Measurements from ENCODE around the gene SCLY. TPM values are rescaled to one million over a fixed set of nuclear protein-coding genes. Genes with fewer than 3 reads are reported as not detected.

Gene SCLY
- total and polyA plus RNA-seq, 4 donors = 13.9 to 27.0 (median 19.3) TPM

DNA sequence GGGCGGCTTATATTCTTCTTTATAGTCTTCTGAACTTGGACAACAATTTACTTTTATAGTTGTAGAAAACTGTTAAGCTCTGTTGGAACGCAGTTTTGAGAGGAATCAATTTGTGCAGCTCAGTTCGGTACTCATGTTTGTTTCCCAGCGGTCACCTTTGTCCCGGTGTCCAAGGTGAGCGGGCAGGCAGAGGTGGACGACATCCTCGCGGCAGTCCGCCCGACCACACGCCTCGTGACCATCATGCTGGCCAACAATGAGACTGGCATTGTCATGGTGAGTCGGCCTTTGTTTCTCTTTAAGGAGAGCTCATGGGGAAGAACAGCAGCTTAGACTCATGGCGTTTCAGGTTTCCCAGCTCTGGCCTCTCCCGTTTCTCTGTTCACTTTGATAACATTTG lies 20.8 kb downstream of the SCLY start:
- 91% methylated on average over 15 of the region's 16 CpGs for WGBS (ENCODE audit: insufficient coverage)
- DNase-seq (ENCODE audit: low read depth in 4 of 6, low spot score in 6 of 6) = no peak
- H3K9me3 ChIP-seq (ENCODE audit: control insufficient read depth, insufficient read depth, low read length) = peaks cover 2% of the 10 kb centered on the region
- no peak overlapping the region for H3K4me3 ChIP-seq (ENCODE audit: low read depth, low read length)
- H3K4me1 ChIP-seq (ENCODE audit: control insufficient read depth, insufficient read depth, low read length) = no peaks in the 10 kb centered on the region
- peaks cover 38% of the 10 kb centered on the region for H3K36me3 ChIP-seq (ENCODE audit: control insufficient read depth, insufficient read depth, low read length)
- H3K27ac ChIP-seq (ENCODE audit: low read depth, low read length) = no peak overlapping the region
- H3K27me3 ChIP-seq (ENCODE audit: control insufficient read depth, insufficient read depth, low read length) = no peaks in the 10 kb centered on the region

DNA sequence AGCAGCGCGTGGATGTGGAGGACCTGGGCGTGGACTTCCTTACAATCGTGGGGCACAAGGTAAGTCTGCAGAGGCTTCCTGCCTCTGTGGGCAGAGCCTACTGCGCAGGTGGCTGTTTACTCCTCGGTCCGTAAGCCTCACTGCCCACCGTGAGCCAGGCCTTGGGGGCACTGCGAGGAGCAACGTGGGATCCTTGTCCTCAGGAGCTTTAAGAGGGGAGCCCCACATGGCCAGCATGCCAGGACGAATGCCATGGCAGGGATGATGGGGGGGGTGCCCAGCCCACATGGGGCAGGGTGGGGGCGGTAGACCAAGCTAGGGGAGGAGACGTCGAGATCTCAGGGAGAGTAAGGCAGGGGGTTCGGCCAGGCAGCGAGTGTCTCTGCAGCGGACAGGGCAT lies 21.4 kb downstream of the SCLY start:
- 92% methylated on average over 17 of the region's 17 CpGs for WGBS (ENCODE audit: insufficient coverage)
- Histone ChIP-seq H3K27me3 (ENCODE audit: control insufficient read depth, insufficient read depth, low read length) (no peaks in the 10 kb centered on the region), H3K4me1 (ENCODE audit: control insufficient read depth, insufficient read depth, low read length) (no peaks in the 10 kb centered on the region), H3K4me3 (ENCODE audit: low read depth, low read length) (no peak overlapping the region), H3K9me3 (ENCODE audit: control insufficient read depth, insufficient read depth, low read length) (peaks cover 2% of the 10 kb centered on the region), H3K27ac (ENCODE audit: low read depth, low read length) (no peak overlapping the region), H3K36me3 (ENCODE audit: control insufficient read depth, insufficient read depth, low read length) (peaks cover 38% of the 10 kb centered on the region)
- DNase-seq (ENCODE audit: low read depth in 4 of 6, low spot score in 6 of 6) = no peak

DNA sequence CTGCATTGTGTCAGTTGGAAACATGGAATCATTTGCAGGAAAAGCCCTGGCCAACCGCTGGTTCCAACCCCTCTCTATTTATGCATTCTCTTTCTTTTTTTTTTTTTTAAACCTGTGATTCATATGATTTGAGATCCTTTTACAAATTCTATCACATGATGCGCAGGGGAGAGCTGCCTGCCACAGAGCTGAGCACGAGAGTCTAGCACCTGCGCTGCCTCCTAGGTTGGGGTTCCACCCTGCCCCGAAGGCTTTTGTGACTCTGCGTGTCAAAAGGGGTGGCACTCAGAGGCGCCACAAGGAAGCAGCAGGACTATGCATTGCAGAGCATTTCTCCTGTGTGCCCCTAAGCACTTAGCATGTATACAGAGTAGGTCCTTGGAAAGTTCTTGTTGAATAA lies 22.0 kb downstream of the SCLY start:
- DNase-seq (ENCODE audit: low read depth in 4 of 6, low spot score in 6 of 6) = no peak
- H3K27me3 ChIP-seq (ENCODE audit: control insufficient read depth, insufficient read depth, low read length) = no peaks in the 10 kb centered on the region
- H3K36me3 ChIP-seq (ENCODE audit: control insufficient read depth, insufficient read depth, low read length) = peaks cover 39% of the 10 kb centered on the region
- H3K4me3 ChIP-seq (ENCODE audit: low read depth, low read length) = no peak overlapping the region
- 97% methylated on average over 5 of the region's 7 CpGs for WGBS (ENCODE audit: insufficient coverage)
- peaks cover under 1% of the 10 kb centered on the region for H3K9me3 ChIP-seq (ENCODE audit: control insufficient read depth, insufficient read depth, low read length)
- no peak overlapping the region for H3K27ac ChIP-seq (ENCODE audit: low read depth, low read length)
- no peaks in the 10 kb centered on the region for H3K4me1 ChIP-seq (ENCODE audit: control insufficient read depth, insufficient read depth, low read length)

GRCh38 chr2:238083919-238084318 lies 23.1 kb downstream of the SCLY start:
- Histone ChIP-seq H3K36me3 (ENCODE audit: control insufficient read depth, insufficient read depth, low read length) (peaks cover 41% of the 10 kb centered on the region), H3K4me3 (ENCODE audit: low read depth, low read length) (no peak overlapping the region), H3K27ac (ENCODE audit: low read depth, low read length) (no peak overlapping the region), H3K4me1 (ENCODE audit: control insufficient read depth, insufficient read depth, low read length) (no peaks in the 10 kb centered on the region), H3K27me3 (ENCODE audit: control insufficient read depth, insufficient read depth, low read length) (no peaks in the 10 kb centered on the region), H3K9me3 (ENCODE audit: control insufficient read depth, insufficient read depth, low read length) (no peaks in the 10 kb centered on the region)
- 98% methylated on average over 5 of the region's 5 CpGs for WGBS (ENCODE audit: insufficient coverage)
- DNase-seq (ENCODE audit: low read depth in 4 of 6, low spot score in 6 of 6) = no peak

- H3K9me3 ChIP-seq (ENCODE audit: control insufficient read depth, insufficient read depth, low read length) = no peaks in the 10 kb centered on the region
- peaks cover 41% of the 10 kb centered on the region for H3K36me3 ChIP-seq (ENCODE audit: control insufficient read depth, insufficient read depth, low read length)
- H3K4me1 ChIP-seq (ENCODE audit: control insufficient read depth, insufficient read depth, low read length) = no peaks in the 10 kb centered on the region
- DNase-seq (ENCODE audit: low read depth in 4 of 6, low spot score in 6 of 6) = peak in 1 of 6 donors; percentile 61
- 92% methylated on average over 2 of the region's 7 CpGs for WGBS (ENCODE audit: insufficient coverage)
- no peak overlapping the region for H3K27ac ChIP-seq (ENCODE audit: low read depth, low read length)
- H3K4me3 ChIP-seq (ENCODE audit: low read depth, low read length) = no peak overlapping the region
- no peaks in the 10 kb centered on the region for H3K27me3 ChIP-seq (ENCODE audit: control insufficient read depth, insufficient read depth, low read length)
Measured at GRCh38 chr2:238084761-238085160, 24.0 kb downstream of the SCLY start.

- H3K9me3 ChIP-seq (ENCODE audit: control insufficient read depth, insufficient read depth, low read length) = no peaks in the 10 kb centered on the region
- no peaks in the 10 kb centered on the region for H3K27me3 ChIP-seq (ENCODE audit: control insufficient read depth, insufficient read depth, low read length)
- peak in 1 of 6 donors; percentile 26 for DNase-seq (ENCODE audit: low read depth in 4 of 6, low spot score in 6 of 6)
- peaks cover 34% of the 10 kb centered on the region for H3K36me3 ChIP-seq (ENCODE audit: control insufficient read depth, insufficient read depth, low read length)
- WGBS (ENCODE audit: insufficient coverage) = no CpG with 5 or more reads among the region's 3 CpGs
- H3K4me1 ChIP-seq (ENCODE audit: control insufficient read depth, insufficient read depth, low read length) = no peaks in the 10 kb centered on the region
- no peak overlapping the region for H3K27ac ChIP-seq (ENCODE audit: low read depth, low read length)
- H3K4me3 ChIP-seq (ENCODE audit: low read depth, low read length) = no peak overlapping the region
Measured at GRCh38 chr2:238085899-238086298, 25.1 kb downstream of the SCLY start.

DNA sequence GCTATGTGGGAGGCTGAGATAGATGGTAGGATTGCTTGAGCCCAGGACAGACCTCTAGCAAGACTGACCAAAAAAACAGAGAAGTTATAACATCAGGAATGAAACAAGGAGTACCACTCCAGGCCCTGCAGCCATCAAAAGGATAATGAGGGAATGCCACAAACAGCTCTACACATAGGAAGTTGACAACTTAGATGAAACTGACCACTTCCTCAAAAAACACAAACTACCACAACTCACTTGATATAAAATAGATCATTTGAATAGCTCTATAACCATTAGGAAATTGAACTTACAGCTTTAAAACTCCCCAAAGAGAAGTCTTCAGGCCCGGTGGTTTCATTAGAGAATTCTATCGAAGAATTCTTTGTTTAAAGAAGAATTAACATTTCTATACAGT lies 26.4 kb downstream of the SCLY start:
- no peak for DNase-seq (ENCODE audit: low read depth in 4 of 6, low spot score in 6 of 6)
- Histone ChIP-seq H3K27ac (ENCODE audit: low read depth, low read length) (no peak overlapping the region), H3K4me3 (ENCODE audit: low read depth, low read length) (no peak overlapping the region), H3K4me1 (ENCODE audit: control insufficient read depth, insufficient read depth, low read length) (no peaks in the 10 kb centered on the region), H3K36me3 (ENCODE audit: control insufficient read depth, insufficient read depth, low read length) (peaks cover 31% of the 10 kb centered on the region), H3K27me3 (ENCODE audit: control insufficient read depth, insufficient read depth, low read length) (no peaks in the 10 kb centered on the region), H3K9me3 (ENCODE audit: control insufficient read depth, insufficient read depth, low read length) (no peaks in the 10 kb centered on the region)
- WGBS (ENCODE audit: insufficient coverage) = no CpG with 5 or more reads among the region's 2 CpGs

- no peaks in the 10 kb centered on the region for H3K9me3 ChIP-seq (ENCODE audit: control insufficient read depth, insufficient read depth, low read length)
- no peaks in the 10 kb centered on the region for H3K27me3 ChIP-seq (ENCODE audit: control insufficient read depth, insufficient read depth, low read length)
- peaks cover 31% of the 10 kb centered on the region for H3K36me3 ChIP-seq (ENCODE audit: control insufficient read depth, insufficient read depth, low read length)
- no peak for DNase-seq (ENCODE audit: low read depth in 4 of 6, low spot score in 6 of 6)
- no peak overlapping the region for H3K4me3 ChIP-seq (ENCODE audit: low read depth, low read length)
- no peaks in the 10 kb centered on the region for H3K4me1 ChIP-seq (ENCODE audit: control insufficient read depth, insufficient read depth, low read length)
- no CpG with 5 or more reads among the region's 4 CpGs for WGBS (ENCODE audit: insufficient coverage)
- H3K27ac ChIP-seq (ENCODE audit: low read depth, low read length) = no peak overlapping the region
Measured at GRCh38 chr2:238090887-238091286, 30.1 kb downstream of the SCLY start.

GRCh38 chr2:238091436-238092060 lies 30.7 kb downstream of the SCLY start:
- peaks cover 33% of the 10 kb centered on the region for H3K36me3 ChIP-seq (ENCODE audit: control insufficient read depth, insufficient read depth, low read length)
- H3K9me3 ChIP-seq (ENCODE audit: control insufficient read depth, insufficient read depth, low read length) = no peaks in the 10 kb centered on the region
- no peaks in the 10 kb centered on the region for H3K27me3 ChIP-seq (ENCODE audit: control insufficient read depth, insufficient read depth, low read length)
- no peak overlapping the region for H3K4me3 ChIP-seq (ENCODE audit: low read depth, low read length)
- no peak overlapping the region for H3K27ac ChIP-seq (ENCODE audit: low read depth, low read length)
- DNase-seq (ENCODE audit: low read depth in 4 of 6, low spot score in 6 of 6) = no peak
- 93% methylated on average over 12 of the region's 16 CpGs for WGBS (ENCODE audit: insufficient coverage)
- H3K4me1 ChIP-seq (ENCODE audit: control insufficient read depth, insufficient read depth, low read length) = peaks cover 5% of the 10 kb centered on the region

DNA sequence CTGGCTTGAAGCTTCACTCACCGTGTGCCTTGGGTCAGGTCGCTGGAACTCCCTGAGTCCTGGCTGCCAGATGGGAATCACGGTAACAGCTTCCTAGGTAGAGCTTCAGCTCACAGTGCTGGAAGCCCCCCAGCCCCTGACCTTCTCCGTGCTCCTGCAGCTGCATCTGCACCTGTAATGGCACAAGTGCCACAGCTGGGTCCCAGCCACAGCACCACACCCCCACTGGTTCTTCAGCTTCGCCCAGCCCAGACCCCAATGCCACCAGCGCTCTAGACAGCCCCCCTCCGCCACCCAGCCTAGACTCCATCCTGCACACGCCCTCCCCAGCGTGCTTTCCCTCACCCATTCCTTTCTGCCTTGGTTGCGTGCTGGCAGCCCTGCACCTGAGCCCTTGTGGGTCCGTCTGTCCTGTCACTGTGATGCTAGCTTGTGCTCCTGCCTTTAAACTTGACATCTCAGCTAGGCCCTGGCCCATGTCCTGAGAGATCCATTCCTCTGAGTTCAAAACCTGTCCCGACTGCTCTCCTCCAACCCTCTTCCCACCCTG lies 31.8 kb downstream of the SCLY start:
- Histone ChIP-seq H3K27ac (ENCODE audit: low read depth, low read length) (no peak overlapping the region), H3K4me3 (ENCODE audit: low read depth, low read length) (no peak overlapping the region), H3K36me3 (ENCODE audit: control insufficient read depth, insufficient read depth, low read length) (peaks cover 36% of the 10 kb centered on the region), H3K9me3 (ENCODE audit: control insufficient read depth, insufficient read depth, low read length) (no peaks in the 10 kb centered on the region), H3K27me3 (ENCODE audit: control insufficient read depth, insufficient read depth, low read length) (no peaks in the 10 kb centered on the region), H3K4me1 (ENCODE audit: control insufficient read depth, insufficient read depth, low read length) (peaks cover 8% of the 10 kb centered on the region)
- DNase-seq (ENCODE audit: low read depth in 4 of 6, low spot score in 6 of 6) = no peak
- 96% methylated on average over 12 of the region's 12 CpGs for WGBS (ENCODE audit: insufficient coverage)
